HEK293T (cell line): ENCODE measurements around the gene LDHB.

ENCODE experiments used
- BHLHE40 ChIP-seq: fragments of 450-650 bp; IDR thresholded peaks from 2 replicates; pipeline ENCODE4 v1.6.1; 2016; ENCODE audit warnings: mild to moderate bottlenecking, moderate library complexity, borderline replicate concordance
- FOXK2 ChIP-seq: fragments of 450-650 bp; IDR thresholded peaks from 2 replicates; pipeline ENCODE4 v1.6.1; 2016; ENCODE audit warnings: mild to moderate bottlenecking
- L3MBTL2 ChIP-seq: fragments of 450-650 bp; conservative IDR thresholded peaks from 2 replicates; pipeline ENCODE4 v1.6.1; 2016; ENCODE audit warnings: mild to moderate bottlenecking
- NFRKB ChIP-seq: fragments of 450-650 bp; IDR thresholded peaks from 2 replicates; pipeline ENCODE4 v1.6.1; 2016; ENCODE audit warnings: mild to moderate bottlenecking, moderate library complexity
- SP1 ChIP-seq: fragments of 450-650 bp; IDR thresholded peaks from 2 replicates; pipeline ENCODE4 v1.6.1; 2017
- TF ChIP-seq, protein P1 (sequence below): fragments of 450-650 bp; IDR thresholded peaks from 2 replicates; pipeline ENCODE4 v1.6.1; 2016

DNA sequence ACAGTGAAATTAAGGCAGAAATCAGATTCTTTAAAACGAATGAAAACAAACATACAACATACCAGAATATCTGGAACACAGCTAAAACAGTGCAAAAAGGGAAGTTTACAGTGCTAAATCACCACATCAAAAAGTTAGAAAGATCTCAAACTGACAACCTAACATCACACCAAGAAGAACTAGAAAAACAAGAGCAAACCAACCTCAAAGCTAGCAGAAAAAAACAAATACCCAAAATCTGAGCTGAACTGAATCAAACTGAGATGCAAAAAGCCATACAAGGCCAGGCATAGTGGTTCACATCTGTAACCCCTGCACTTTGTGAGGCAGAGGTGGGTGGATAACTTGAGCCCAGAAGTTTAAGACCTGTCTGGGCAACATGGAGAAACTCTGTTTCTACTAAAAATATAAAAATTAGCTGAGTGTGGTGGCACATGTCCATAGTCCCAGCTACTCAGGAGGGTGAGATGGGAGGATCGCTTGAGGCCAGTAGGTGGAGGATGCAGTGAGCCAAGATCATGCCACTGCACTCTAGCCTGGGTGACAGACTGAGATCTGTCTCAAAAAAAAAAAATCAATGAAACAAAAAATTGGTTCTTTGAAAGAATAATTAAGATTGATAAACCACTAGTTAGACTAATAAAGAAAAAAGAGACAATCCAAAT, 33.2 kb upstream of the LDHB start:
- TF ChIP-seq NFRKB: no peak
- TF ChIP-seq FOXK2: no peak
- TF ChIP-seq, protein P1, sequence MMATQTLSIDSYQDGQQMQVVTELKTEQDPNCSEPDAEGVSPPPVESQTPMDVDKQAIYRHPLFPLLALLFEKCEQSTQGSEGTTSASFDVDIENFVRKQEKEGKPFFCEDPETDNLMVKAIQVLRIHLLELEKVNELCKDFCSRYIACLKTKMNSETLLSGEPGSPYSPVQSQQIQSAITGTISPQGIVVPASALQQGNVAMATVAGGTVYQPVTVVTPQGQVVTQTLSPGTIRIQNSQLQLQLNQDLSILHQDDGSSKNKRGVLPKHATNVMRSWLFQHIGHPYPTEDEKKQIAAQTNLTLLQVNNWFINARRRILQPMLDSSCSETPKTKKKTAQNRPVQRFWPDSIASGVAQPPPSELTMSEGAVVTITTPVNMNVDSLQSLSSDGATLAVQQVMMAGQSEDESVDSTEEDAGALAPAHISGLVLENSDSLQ: no peak
- TF ChIP-seq BHLHE40: no peak
- TF ChIP-seq L3MBTL2: no peak
- TF ChIP-seq SP1: no peak
